AG10803 (cell line): ENCODE results near the gene CHPF.
A peak's percentile ranks its signal among the peaks of the same experiment; 100 is the strongest.

Experiments used
- DNase-seq: peaks from one replicate; pipeline ENCODE4 v3.0.0; 2010; ENCODE audit warnings: low read depth
- H3K4me3 ChIP-seq: 2 replicates; pipeline ENCODE4 v1.5.1; 2011; ENCODE audit warnings: mild to moderate bottlenecking, low read length, control low read depth
- TF ChIP-seq, protein P1 (sequence below): conservative IDR thresholded peaks from 2 replicates; pipeline ENCODE4 v1.5.1; 2011; ENCODE audit warnings: mild to moderate bottlenecking, low read length, control low read depth, inconsistent platforms

The CHPF gene

DNA sequence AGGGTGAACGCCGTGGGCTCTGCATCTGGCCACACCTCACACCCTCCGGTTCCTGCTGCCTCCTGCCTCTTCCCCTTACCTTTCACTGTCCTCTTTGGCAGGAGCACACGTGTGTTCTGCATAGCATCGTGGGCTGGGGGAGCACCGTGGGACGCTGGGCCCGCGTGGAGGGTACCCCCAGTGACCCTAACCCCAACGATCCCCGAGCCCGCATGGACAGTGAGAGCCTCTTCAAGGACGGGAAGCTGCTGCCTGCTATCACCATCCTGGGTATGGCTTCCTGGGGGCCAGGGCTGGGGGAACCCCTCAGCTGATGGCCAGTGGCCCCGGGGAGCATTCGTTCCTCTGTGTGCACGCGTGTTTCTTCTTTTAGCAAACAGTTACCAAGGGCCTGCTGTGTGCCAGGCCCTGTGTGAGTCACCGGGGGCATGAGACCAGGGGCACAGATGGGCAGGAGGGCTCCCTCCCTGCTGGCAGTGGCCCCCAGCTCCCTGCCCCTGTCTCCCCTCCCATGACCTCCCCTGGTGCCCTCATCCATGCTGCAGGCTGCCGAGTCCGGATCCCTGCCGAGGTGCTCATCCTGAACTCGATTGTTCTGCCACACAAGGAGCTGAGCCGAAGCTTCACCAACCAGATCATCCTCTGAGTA, 37.3 kb downstream of the CHPF start:
- no peak for DNase-seq
- H3K4me3 ChIP-seq, result no peak overlapping the region
- TF ChIP-seq, protein P1, sequence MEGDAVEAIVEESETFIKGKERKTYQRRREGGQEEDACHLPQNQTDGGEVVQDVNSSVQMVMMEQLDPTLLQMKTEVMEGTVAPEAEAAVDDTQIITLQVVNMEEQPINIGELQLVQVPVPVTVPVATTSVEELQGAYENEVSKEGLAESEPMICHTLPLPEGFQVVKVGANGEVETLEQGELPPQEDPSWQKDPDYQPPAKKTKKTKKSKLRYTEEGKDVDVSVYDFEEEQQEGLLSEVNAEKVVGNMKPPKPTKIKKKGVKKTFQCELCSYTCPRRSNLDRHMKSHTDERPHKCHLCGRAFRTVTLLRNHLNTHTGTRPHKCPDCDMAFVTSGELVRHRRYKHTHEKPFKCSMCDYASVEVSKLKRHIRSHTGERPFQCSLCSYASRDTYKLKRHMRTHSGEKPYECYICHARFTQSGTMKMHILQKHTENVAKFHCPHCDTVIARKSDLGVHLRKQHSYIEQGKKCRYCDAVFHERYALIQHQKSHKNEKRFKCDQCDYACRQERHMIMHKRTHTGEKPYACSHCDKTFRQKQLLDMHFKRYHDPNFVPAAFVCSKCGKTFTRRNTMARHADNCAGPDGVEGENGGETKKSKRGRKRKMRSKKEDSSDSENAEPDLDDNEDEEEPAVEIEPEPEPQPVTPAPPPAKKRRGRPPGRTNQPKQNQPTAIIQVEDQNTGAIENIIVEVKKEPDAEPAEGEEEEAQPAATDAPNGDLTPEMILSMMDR, result no peak

- DNase-seq, result no peak
- no peak overlapping the region for H3K4me3 ChIP-seq
- TF ChIP-seq, protein P1, result no peak
These were observed 38.0 kb downstream of the CHPF start for GRCh38 chr2:219505585-219505984.

DNA sequence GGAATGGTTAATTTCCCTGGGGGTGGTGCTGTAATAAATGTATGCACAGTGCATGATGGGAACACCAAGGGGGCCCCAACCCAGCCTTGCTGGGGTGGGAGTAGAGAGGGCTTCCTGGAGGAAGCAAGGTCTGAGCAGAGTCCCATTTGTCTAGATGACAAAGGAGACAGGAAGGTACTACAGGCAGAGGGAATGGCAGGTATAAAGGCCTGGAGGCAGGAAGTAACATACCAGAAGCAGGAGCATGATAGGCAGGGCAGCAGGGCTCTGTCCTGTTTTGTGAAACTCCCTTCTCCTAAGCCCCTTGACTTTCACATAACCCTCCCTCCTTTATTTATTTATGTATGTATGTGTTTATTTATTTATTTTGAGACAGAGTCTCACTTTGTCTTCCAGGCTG, 41.0 kb downstream of the CHPF start:
- H3K4me3 ChIP-seq, result no peak overlapping the region
- TF ChIP-seq, protein P1, result no peak
- no peak for DNase-seq

DNA sequence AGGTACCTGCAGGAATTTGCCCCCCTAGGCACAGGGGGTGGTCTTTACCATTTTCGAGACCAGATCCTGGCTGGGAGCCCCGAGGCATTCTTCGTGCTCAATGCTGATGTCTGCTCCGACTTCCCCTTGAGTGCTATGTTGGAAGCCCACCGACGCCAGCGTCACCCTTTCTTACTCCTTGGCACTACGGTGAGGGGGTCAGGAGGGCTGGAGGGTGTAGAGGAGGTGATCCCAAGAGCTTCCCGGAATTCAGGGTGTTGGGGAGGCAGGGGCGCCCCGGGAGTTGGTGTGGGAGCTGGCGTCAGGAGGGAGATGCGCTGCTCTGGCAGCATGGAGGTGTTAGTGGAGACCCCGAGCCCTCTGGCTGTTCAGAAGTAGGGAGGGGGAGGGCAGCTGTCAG, 41.8 kb downstream of the CHPF start:
- DNase-seq, result no peak
- TF ChIP-seq, protein P1, result no peak
- no peak overlapping the region for H3K4me3 ChIP-seq

DNA sequence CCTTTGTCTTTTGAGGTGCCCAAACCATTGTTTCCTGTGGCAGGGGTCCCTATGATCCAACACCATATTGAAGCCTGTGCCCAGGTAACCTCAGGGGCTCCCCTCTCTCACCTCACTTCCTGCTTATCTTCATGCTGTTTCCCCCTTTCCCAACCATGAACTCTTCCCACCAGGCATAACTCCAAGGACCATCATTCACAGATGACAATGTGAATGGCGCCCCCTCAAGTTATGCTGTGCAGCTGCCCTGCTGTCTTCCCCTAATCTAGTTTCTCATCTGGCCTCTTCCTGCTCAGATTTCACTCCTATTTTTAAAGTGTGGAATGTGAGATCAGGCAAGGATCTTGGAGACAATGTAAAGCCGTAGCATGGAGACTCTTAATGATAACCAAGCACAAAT, 43.5 kb downstream of the CHPF start:
- TF ChIP-seq, protein P1, result peak; percentile 34
- H3K4me3 ChIP-seq, result peak overlapping the region; percentile 89
- DNase-seq, result no peak

DNA sequence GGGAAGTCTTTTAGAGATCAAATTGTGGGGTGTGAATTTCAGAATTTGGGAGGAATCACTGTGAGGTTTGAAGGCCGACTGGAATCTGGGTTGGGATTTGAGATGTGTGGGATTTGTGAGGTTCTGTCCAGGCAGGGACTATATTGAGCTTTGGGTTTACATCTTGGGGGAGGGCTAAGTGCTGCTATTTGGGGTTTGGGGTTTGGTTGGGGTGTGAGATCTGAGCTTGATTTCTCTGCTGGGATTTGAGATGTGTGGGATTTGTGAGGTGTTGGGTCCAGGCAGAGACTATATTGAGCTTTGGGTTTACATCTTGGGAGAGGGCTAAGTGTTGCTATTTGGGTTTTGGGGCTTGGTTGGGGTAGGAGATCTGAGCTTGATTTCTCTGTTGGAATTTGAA, 44.1 kb downstream of the CHPF start:
- TF ChIP-seq, protein P1, result no peak
- no peak for DNase-seq
- H3K4me3 ChIP-seq, result peak overlapping the region; percentile 89

- no peak for DNase-seq
- TF ChIP-seq, protein P1, result no peak
- H3K4me3 ChIP-seq, result peak overlapping the region; percentile 89
These were observed 44.6 kb downstream of the CHPF start for GRCh38 chr2:219499058-219499307.
